ENCODE results near the gene ACCSL.
A peak's percentile ranks its signal among the peaks of the same experiment; 100 is the strongest.

ACCSL gene

DNA sequence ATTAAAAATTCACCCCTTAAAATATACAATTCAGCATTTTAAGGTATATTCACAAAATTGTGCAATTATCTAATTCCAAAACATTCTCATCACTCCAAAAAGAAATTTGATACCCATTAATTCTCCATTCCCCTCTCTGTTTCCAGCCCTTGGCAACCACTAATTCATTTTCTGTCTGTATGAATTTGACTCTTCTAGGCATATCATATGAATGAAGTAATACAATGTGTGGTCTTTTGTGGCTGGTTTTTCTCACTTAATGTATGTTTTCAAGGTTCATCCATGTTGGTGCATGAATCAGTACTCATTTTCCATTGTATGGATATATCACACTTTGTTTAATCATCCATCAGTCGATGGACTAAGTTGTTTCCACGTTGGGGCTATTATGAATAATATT, 29.0 kb upstream of the ACCSL start:
- WGBS, 2 experiments (ENCODE audit: insufficient coverage in 2 of 2), result no CpG with 5 or more reads among the region's 2 CpGs
- Histone ChIP-seq H3K4me1 (ENCODE audit: control insufficient read depth, insufficient read depth, low read length, poor library complexity, severe bottlenecking) (peaks cover 18% of the 10 kb centered on the region), H3K9me3 (ENCODE audit: control insufficient read depth, low read length) (no peaks in the 10 kb centered on the region), H3K4me3 (ENCODE audit: extremely low read depth, insufficient read depth, low read length, poor library complexity, severe bottlenecking) (no peak overlapping the region), H3K27ac (ENCODE audit: low read depth, low read length, severe bottlenecking) (no peak overlapping the region), H3K36me3 (ENCODE audit: control insufficient read depth, insufficient read depth, low read length) (no peaks in the 10 kb centered on the region)

DNA sequence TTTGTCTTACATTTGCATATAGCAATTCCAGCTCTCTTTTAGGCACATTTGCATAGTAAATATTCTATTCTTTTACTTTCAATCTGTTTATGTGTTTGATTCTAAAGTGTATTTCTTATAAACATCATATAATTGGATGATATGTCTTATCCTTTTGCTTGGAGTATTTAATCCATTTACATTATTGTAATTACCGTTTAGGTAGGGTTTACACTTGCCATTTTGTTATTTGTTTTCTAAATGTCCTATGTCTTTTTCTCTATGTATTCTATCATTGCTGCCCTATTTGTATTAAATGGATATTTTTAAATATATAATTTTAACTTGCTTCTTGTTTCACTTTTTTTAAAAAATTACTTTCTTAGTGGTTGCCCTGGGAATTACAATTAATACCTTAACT, 22.8 kb upstream of the ACCSL start:
- no peak overlapping the region for H3K4me3 ChIP-seq (ENCODE audit: extremely low read depth, insufficient read depth, low read length, poor library complexity, severe bottlenecking)
- no CpG with 5 or more reads among the region's 1 CpG for WGBS, 2 experiments (ENCODE audit: insufficient coverage in 2 of 2)
- peaks cover 4% of the 10 kb centered on the region for H3K4me1 ChIP-seq (ENCODE audit: control insufficient read depth, insufficient read depth, low read length, poor library complexity, severe bottlenecking)
- H3K27ac ChIP-seq (ENCODE audit: low read depth, low read length, severe bottlenecking), result no peak overlapping the region
- no peaks in the 10 kb centered on the region for H3K36me3 ChIP-seq (ENCODE audit: control insufficient read depth, insufficient read depth, low read length)
- no peaks in the 10 kb centered on the region for H3K9me3 ChIP-seq (ENCODE audit: control insufficient read depth, low read length)

DNA sequence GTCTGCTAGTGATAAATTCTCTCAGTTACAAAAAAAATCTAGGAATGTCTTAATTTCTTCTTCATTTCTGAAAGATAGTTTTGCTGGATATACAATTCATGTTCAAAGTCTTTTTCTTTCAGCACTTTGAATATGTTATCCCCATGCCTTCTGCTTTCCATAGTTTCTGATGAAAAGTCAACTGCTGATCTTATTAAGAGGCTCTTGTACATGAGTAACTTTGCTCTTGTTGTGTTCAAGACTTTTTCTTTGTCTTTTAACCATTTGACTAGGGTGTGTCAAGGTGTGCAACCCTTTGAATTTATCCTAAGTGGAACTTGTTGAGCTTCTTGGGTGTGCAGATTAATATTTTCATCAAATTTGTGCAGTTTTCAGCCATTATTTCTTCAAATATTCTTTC, 22.1 kb upstream of the ACCSL start:
- H3K27ac ChIP-seq (ENCODE audit: low read depth, low read length, severe bottlenecking), result no peak overlapping the region
- no peaks in the 10 kb centered on the region for H3K36me3 ChIP-seq (ENCODE audit: control insufficient read depth, insufficient read depth, low read length)
- no peak overlapping the region for H3K4me3 ChIP-seq (ENCODE audit: extremely low read depth, insufficient read depth, low read length, poor library complexity, severe bottlenecking)
- H3K9me3 ChIP-seq (ENCODE audit: control insufficient read depth, low read length), result no peaks in the 10 kb centered on the region
- H3K4me1 ChIP-seq (ENCODE audit: control insufficient read depth, insufficient read depth, low read length, poor library complexity, severe bottlenecking), result peaks cover 11% of the 10 kb centered on the region

DNA sequence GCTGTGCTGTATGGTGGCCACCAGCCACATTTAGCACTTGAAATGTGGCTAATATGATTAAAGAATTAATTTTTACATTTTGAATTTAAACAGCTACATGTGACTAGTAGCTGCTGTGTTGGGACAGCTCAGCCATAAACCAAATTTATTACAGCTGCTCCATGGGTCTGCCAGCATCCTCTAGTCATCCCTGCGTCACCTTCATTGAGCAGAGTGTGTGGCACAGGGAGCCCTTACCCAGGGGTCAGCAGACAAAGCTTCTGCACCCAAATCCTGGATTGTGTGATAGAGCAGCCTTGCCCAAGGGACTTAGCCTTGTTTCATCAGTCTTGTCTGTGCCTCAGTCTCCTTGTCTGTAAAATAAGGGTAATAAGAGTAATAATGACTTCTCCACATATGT, 19.4 kb upstream of the ACCSL start:
- no peaks in the 10 kb centered on the region for H3K9me3 ChIP-seq (ENCODE audit: control insufficient read depth, low read length)
- no peak overlapping the region for H3K4me3 ChIP-seq (ENCODE audit: extremely low read depth, insufficient read depth, low read length, poor library complexity, severe bottlenecking)
- 100% methylated on average over 1 of the region's 1 CpG for WGBS, 2 experiments (ENCODE audit: insufficient coverage in 2 of 2)
- no peaks in the 10 kb centered on the region for H3K36me3 ChIP-seq (ENCODE audit: control insufficient read depth, insufficient read depth, low read length)
- H3K27ac ChIP-seq (ENCODE audit: low read depth, low read length, severe bottlenecking), result no peak overlapping the region
- peaks cover 28% of the 10 kb centered on the region for H3K4me1 ChIP-seq (ENCODE audit: control insufficient read depth, insufficient read depth, low read length, poor library complexity, severe bottlenecking)

DNA sequence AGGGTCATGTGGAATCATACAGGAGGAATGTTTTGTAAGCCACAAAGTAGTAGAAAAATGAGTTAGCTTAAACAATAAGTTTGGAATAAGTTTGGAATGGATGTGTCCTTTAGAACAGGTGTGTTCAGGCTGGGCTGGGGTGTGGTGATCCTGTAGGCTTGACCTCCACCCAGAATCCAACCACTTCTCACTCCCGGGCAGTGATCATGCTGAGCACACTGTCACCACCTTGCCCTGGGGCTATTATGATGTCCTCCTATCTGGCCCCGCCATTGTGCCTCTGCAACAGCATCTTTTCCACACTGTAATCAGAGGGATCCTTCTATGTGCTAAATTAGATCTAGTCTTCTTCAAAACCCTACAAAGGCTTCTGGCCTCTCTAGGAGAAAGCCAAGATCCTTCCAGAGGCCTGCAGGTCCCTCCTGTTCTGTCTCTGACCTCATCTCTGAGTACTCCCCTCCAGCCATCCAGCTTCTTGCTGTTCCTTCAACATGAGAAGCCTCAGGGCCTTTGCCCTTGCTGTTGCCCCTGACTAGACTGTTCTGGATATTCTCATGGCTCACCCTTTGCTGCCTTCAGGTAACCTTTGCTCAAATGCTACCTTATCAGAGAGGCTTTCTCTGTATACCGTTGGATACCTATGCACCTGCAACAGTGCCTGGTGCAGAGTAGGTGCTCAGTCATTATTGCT, 18.8 kb upstream of the ACCSL start:
- no peaks in the 10 kb centered on the region for H3K36me3 ChIP-seq (ENCODE audit: control insufficient read depth, insufficient read depth, low read length)
- H3K9me3 ChIP-seq (ENCODE audit: control insufficient read depth, low read length), result no peaks in the 10 kb centered on the region
- H3K4me1 ChIP-seq (ENCODE audit: control insufficient read depth, insufficient read depth, low read length, poor library complexity, severe bottlenecking), result peaks cover 28% of the 10 kb centered on the region
- H3K4me3 ChIP-seq (ENCODE audit: extremely low read depth, insufficient read depth, low read length, poor library complexity, severe bottlenecking), result no peak overlapping the region
- 86 to 100% methylated on average over 1 to 2 of the region's 3 CpGs for WGBS, 2 experiments (ENCODE audit: insufficient coverage in 2 of 2)
- no peak overlapping the region for H3K27ac ChIP-seq (ENCODE audit: low read depth, low read length, severe bottlenecking)

DNA sequence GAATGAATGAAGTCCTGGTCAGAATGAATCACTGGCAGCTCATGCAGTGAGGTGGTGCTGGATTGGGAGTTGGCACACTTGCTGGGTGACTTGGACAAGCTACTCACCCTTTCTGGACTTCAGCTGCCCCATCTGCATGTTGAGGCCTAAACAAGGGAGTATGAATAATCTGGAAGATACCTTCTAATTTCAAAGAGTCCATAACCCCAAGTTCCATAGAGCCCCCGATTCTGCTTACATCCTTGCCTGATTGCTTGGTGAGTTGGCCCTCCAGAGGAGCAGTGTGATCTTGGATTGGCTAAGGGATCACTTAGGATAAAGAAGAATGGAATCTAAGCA, 18.3 kb upstream of the ACCSL start:
- Histone ChIP-seq H3K4me1 (ENCODE audit: control insufficient read depth, insufficient read depth, low read length, poor library complexity, severe bottlenecking) (peaks cover 28% of the 10 kb centered on the region), H3K27ac (ENCODE audit: low read depth, low read length, severe bottlenecking) (no peak overlapping the region)
- 86% methylated on average over 1 of the region's 1 CpG; no CpG with 5 or more reads in 1 of the 2 experiments for WGBS, 2 experiments (ENCODE audit: insufficient coverage in 2 of 2)

DNA sequence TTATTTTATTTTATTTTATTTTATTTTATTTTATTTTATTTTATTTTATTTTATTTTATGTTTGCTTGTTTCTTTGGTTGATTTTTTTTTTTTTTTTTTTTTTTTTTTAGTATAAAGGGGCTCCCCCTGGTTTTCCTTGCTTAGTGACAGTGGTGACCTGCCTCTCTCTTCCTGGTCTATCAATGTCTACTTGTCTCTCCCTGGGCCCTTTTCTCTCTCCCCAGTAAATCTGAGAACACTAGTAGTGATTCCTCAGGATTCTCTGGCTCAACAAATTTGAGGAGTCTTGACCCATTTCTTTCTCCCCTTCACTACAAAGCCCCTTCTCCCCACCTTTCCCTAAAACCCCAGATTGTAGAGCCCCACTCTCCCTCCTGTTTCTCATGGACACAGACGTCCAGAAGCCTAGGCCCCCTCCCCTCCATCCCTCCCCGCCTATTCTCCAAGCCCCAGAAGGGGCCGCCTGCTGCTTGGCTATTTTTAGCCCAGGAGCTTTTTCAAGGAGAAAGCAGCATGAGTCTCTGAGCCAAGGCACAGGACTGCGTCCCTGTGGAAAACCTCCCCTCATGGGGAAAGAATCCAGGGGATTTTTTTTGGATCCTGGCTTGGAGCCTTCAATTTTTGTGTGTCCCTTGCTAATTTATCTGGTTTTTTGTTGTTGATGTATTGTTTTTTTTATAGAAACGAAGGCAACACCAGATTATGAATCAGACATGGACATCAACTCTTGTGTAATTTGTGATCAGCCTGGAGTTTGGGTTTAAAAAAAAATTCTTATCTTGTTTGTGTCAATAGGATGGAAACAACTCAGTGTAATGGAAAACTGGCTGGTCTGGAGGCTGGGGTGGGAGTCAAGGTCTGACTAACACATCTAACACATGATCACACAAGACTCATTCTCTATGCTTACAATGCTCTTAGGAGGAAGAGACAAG, 17.5 kb upstream of the ACCSL start:
- H3K9me3 ChIP-seq (ENCODE audit: control insufficient read depth, low read length), result no peaks in the 10 kb centered on the region
- no peaks in the 10 kb centered on the region for H3K36me3 ChIP-seq (ENCODE audit: control insufficient read depth, insufficient read depth, low read length)
- WGBS, 2 experiments (ENCODE audit: insufficient coverage in 2 of 2), result 2 to 6% methylated on average over 4 to 5 of the region's 5 CpGs
- peak overlapping the region; percentile 96 for H3K27ac ChIP-seq (ENCODE audit: low read depth, low read length, severe bottlenecking)
- H3K4me3 ChIP-seq (ENCODE audit: extremely low read depth, insufficient read depth, low read length, poor library complexity, severe bottlenecking), result no peak overlapping the region
- H3K4me1 ChIP-seq (ENCODE audit: control insufficient read depth, insufficient read depth, low read length, poor library complexity, severe bottlenecking), result peaks cover 28% of the 10 kb centered on the region

More for the DNA sequence above, 18.3 kb upstream of the ACCSL start:
- Histone ChIP-seq H3K9me3 (ENCODE audit: control insufficient read depth, low read length) (no peaks in the 10 kb centered on the region), H3K4me3 (ENCODE audit: extremely low read depth, insufficient read depth, low read length, poor library complexity, severe bottlenecking) (no peak overlapping the region), H3K36me3 (ENCODE audit: control insufficient read depth, insufficient read depth, low read length) (no peaks in the 10 kb centered on the region)

DNA sequence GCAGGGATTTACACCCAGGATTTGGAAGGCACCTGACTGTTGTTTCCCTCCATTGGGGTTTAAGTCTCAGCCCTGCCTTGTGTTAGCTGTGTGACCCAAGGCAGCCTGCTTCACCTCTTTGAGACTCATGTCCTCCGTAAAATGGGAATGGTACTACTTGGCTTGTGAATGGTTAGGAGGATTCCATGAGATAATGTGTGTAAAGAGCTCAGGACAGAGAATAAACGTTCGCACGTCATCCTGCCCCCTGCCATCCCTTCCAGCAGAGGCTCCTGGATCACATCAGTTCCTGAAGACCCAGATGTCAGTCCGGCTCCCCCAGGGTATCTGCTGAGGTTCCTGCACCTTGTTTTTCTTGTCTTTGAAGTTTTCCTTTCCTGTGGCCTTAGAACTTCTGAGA, 16.8 kb upstream of the ACCSL start:
- H3K36me3 ChIP-seq (ENCODE audit: control insufficient read depth, insufficient read depth, low read length), result no peaks in the 10 kb centered on the region
- 70 to 84% methylated on average over 4 to 5 of the region's 5 CpGs for WGBS, 2 experiments (ENCODE audit: insufficient coverage in 2 of 2)
- peaks cover 28% of the 10 kb centered on the region for H3K4me1 ChIP-seq (ENCODE audit: control insufficient read depth, insufficient read depth, low read length, poor library complexity, severe bottlenecking)
- H3K27ac ChIP-seq (ENCODE audit: low read depth, low read length, severe bottlenecking), result peak overlapping the region; percentile 96
- no peak overlapping the region for H3K4me3 ChIP-seq (ENCODE audit: extremely low read depth, insufficient read depth, low read length, poor library complexity, severe bottlenecking)
- H3K9me3 ChIP-seq (ENCODE audit: control insufficient read depth, low read length), result no peaks in the 10 kb centered on the region

DNA sequence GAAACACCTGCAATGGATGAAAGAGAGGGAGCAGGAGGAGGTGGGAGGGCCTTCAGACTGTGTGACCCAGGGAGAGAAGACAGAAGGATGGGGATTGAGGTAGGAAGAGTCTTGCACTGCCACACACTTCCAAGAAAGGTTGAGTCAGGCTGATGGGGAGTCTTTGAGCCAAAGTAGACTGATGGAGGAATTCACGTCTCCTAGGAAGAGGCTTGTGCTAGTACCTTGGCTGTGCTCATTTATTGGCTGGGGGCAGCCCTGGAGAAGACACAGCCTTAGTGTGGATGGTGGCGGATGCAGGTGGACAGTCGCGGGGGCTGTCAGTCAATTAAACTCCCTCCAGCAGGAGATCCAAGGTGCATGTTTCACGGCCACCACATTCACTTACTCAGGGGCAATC, 16.2 kb upstream of the ACCSL start:
- Histone ChIP-seq H3K27ac (ENCODE audit: low read depth, low read length, severe bottlenecking) (peak overlapping the region; percentile 96), H3K36me3 (ENCODE audit: control insufficient read depth, insufficient read depth, low read length) (no peaks in the 10 kb centered on the region), H3K4me1 (ENCODE audit: control insufficient read depth, insufficient read depth, low read length, poor library complexity, severe bottlenecking) (peaks cover 28% of the 10 kb centered on the region), H3K9me3 (ENCODE audit: control insufficient read depth, low read length) (no peaks in the 10 kb centered on the region), H3K4me3 (ENCODE audit: extremely low read depth, insufficient read depth, low read length, poor library complexity, severe bottlenecking) (no peak overlapping the region)
- WGBS, 2 experiments (ENCODE audit: insufficient coverage in 2 of 2), result 80 to 86% methylated on average over 1 to 2 of the region's 5 CpGs

DNA sequence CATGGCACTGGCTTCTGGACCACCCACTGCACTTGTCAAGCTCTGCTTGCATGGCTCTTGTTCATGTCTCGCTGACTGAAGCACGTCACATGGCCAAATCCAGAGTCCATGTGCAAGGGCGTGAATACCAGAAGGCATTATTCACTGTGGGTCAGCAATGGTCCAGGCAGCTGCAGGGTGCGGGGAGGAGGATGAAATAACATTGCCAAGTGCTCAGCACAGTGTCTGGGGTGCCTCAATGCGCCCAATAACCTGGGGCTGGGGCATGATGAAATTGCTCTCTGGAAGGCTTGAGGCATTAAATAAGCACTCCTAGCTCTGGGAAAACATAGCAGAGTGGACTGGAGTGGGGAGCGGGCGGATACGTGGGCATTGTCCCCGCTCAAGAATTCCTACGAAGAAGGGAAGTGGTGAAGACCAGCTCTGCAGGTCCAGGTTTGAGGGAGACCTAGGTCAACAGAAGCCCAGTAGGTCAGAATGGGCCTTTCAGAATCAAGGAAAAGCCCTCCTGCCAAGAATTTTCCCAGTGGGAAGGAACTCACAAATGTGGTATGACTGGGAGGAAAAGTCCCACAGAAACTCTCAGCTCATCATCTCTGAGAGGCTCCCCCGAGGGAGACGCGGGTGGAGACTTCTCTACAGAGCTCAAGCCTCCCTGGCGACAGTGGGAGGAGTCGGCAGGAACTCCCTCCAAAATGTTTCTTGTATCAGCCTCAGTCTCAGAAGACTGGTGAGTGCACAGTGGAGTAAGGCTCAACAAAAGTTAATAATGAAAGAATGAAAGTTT, 15.3 kb upstream of the ACCSL start:
- WGBS, 2 experiments (ENCODE audit: insufficient coverage in 2 of 2), result 94 to 97% methylated on average over 10 of the region's 15 CpGs
- no peaks in the 10 kb centered on the region for H3K9me3 ChIP-seq (ENCODE audit: control insufficient read depth, low read length)
- peaks cover 28% of the 10 kb centered on the region for H3K4me1 ChIP-seq (ENCODE audit: control insufficient read depth, insufficient read depth, low read length, poor library complexity, severe bottlenecking)
- no peak overlapping the region for H3K27ac ChIP-seq (ENCODE audit: low read depth, low read length, severe bottlenecking)
- H3K36me3 ChIP-seq (ENCODE audit: control insufficient read depth, insufficient read depth, low read length), result no peaks in the 10 kb centered on the region
- H3K4me3 ChIP-seq (ENCODE audit: extremely low read depth, insufficient read depth, low read length, poor library complexity, severe bottlenecking), result no peak overlapping the region
